Measurements from ENCODE around the gene DOCK6. TPM values are rescaled to one million over a fixed set of nuclear protein-coding genes. Genes with fewer than 3 reads are reported as not detected.

Gene DOCK6
- total and polyA plus RNA-seq, 2 of the 13 experiments (the other 11 are each of a cell fraction or from before 2014, with no cell fraction given), result 5.4 to 38.1 TPM

DNA sequence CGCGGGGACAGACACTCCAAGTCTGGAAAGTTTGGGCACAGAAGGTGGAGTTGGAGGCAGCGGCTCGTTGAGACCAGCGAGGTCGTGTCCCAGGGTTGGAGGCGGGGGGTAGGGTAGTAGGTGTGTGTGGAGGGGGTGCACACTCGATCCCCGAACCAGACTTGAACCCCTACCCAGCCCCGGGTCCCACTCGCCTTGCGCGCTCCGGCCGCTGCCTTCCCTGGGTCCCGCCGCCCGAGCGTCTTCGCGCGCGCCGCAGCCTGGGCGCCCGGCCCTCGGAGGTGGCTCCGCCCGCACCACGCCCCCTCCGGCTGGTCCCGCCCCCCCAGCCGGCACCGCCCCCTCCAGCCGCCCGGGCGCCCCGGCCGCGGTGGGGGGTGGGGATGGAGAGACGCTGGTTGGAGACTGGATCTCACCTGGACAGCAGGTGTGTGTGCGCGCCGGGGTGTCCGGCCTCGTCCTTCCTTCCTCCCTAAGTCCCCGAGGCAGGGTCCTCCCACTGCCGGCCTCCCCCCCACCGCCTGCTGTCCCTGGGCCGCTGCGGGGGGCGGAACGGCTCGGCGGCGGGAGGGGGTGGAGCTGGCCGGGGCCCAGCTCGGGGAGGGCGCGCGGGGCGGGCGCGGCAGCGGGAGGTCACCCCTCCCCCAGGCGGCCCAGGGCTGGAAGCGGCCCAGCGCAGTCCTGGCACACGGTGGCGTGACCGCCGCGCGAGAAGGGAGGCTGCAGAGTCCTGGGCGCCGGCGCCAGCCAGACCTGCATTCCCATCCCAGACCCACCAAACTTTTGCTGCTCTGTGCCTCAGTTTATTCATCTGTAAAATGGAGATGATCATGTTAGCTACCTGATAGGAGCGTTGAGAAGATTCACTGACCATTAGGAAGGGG is 64.8 kb downstream of the DOCK6 start, which contains the start of gene KANK2 (continued):
- TF ChIP-seq, protein P1, sequence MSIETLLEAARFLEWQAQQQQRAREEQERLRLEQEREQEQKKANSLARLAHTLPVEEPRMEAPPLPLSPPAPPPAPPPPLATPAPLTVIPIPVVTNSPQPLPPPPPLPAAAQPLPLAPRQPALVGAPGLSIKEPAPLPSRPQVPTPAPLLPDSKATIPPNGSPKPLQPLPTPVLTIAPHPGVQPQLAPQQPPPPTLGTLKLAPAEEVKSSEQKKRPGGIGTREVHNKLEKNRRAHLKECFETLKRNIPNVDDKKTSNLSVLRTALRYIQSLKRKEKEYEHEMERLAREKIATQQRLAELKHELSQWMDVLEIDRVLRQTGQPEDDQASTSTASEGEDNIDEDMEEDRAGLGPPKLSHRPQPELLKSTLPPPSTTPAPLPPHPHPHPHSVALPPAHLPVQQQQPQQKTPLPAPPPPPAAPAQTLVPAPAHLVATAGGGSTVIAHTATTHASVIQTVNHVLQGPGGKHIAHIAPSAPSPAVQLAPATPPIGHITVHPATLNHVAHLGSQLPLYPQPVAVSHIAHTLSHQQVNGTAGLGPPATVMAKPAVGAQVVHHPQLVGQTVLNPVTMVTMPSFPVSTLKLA (IDR thresholded peaks at IDR 0.05), result no peak
- TF ChIP-seq, protein P2, sequence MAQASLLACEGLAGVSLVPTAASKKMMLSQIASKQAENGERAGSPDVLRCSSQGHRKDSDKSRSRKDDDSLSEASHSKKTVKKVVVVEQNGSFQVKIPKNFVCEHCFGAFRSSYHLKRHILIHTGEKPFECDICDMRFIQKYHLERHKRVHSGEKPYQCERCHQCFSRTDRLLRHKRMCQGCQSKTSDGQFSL (CRISPR knock-in tag; IDR thresholded peaks at IDR 0.05), result peak; percentile 83; the same call in 1 of the 2 replicates
- TF ChIP-seq SMARCE1 (IDR thresholded peaks at IDR 0.05; ENCODE audit: borderline replicate concordance), result no peak
- TF ChIP-seq, protein P3, sequence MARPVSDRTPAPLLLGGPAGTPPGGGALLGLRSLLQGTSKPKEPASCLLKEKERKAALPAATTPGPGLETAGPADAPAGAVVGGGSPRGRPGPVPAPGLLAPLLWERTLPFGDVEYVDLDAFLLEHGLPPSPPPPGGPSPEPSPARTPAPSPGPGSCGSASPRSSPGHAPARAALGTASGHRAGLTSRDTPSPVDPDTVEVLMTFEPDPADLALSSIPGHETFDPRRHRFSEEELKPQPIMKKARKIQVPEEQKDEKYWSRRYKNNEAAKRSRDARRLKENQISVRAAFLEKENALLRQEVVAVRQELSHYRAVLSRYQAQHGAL (CRISPR knock-in tag; IDR thresholded peaks at IDR 0.05; ENCODE audit: not compliant biosample characterization), result no peak
- TF ChIP-seq IRX3 (CRISPR knock-in tag; IDR thresholded peaks at IDR 0.05; ENCODE audit: borderline replicate concordance, low read depth), result 0 out of 2 replicates have a peak, but pooled peaks have one; percentile 30
- TF ChIP-seq U2AF2 (IDR thresholded peaks at IDR 0.05; ENCODE audit: low read depth, low read length), result no peak
- no peak for TF ChIP-seq DNMT3B (CRISPR knock-in tag; conservative IDR thresholded peaks at IDR 0.05)
- no peak for TF ChIP-seq ZNF296 (CRISPR knock-in tag; conservative IDR thresholded peaks at IDR 0.05)
- TF ChIP-seq PAX8 (CRISPR knock-in tag; IDR thresholded peaks at IDR 0.05; ENCODE audit: borderline replicate concordance), result no peak
- TF ChIP-seq NR2F2 (IDR thresholded peaks at IDR 0.05; ENCODE audit: borderline replicate concordance, low read depth), result no peak
- TF ChIP-seq, protein P4, sequence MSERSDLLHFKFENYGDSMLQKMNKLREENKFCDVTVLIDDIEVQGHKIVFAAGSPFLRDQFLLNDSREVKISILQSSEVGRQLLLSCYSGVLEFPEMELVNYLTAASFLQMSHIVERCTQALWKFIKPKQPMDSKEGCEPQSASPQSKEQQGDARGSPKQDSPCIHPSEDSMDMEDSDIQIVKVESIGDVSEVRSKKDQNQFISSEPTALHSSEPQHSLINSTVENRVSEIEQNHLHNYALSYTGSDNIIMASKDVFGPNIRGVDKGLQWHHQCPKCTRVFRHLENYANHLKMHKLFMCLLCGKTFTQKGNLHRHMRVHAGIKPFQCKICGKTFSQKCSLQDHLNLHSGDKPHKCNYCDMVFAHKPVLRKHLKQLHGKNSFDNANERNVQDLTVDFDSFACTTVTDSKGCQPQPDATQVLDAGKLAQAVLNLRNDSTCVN (CRISPR knock-in tag; IDR thresholded peaks at IDR 0.05; ENCODE audit: borderline replicate concordance), result 0 out of 2 replicates have a peak, but pooled peaks have one; percentile 55
- TF ChIP-seq REXO4 (CRISPR knock-in tag; IDR thresholded peaks at IDR 0.05; ENCODE audit: borderline replicate concordance), result no peak
- TF ChIP-seq, protein P5, sequence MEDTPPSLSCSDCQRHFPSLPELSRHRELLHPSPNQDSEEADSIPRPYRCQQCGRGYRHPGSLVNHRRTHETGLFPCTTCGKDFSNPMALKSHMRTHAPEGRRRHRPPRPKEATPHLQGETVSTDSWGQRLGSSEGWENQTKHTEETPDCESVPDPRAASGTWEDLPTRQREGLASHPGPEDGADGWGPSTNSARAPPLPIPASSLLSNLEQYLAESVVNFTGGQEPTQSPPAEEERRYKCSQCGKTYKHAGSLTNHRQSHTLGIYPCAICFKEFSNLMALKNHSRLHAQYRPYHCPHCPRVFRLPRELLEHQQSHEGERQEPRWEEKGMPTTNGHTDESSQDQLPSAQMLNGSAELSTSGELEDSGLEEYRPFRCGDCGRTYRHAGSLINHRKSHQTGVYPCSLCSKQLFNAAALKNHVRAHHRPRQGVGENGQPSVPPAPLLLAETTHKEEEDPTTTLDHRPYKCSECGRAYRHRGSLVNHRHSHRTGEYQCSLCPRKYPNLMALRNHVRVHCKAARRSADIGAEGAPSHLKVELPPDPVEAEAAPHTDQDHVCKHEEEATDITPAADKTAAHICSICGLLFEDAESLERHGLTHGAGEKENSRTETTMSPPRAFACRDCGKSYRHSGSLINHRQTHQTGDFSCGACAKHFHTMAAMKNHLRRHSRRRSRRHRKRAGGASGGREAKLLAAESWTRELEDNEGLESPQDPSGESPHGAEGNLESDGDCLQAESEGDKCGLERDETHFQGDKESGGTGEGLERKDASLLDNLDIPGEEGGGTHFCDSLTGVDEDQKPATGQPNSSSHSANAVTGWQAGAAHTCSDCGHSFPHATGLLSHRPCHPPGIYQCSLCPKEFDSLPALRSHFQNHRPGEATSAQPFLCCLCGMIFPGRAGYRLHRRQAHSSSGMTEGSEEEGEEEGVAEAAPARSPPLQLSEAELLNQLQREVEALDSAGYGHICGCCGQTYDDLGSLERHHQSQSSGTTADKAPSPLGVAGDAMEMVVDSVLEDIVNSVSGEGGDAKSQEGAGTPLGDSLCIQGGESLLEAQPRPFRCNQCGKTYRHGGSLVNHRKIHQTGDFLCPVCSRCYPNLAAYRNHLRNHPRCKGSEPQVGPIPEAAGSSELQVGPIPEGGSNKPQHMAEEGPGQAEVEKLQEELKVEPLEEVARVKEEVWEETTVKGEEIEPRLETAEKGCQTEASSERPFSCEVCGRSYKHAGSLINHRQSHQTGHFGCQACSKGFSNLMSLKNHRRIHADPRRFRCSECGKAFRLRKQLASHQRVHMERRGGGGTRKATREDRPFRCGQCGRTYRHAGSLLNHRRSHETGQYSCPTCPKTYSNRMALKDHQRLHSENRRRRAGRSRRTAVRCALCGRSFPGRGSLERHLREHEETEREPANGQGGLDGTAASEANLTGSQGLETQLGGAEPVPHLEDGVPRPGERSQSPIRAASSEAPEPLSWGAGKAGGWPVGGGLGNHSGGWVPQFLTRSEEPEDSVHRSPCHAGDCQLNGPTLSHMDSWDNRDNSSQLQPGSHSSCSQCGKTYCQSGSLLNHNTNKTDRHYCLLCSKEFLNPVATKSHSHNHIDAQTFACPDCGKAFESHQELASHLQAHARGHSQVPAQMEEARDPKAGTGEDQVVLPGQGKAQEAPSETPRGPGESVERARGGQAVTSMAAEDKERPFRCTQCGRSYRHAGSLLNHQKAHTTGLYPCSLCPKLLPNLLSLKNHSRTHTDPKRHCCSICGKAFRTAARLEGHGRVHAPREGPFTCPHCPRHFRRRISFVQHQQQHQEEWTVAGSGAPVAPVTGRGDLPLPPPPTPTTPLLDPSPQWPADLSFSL (CRISPR knock-in tag; IDR thresholded peaks at IDR 0.05), result no peak
- TF ChIP-seq ZNF83 (CRISPR knock-in tag; IDR thresholded peaks at IDR 0.05; ENCODE audit: borderline replicate concordance), result no peak
- no peak for TF ChIP-seq GPN1 (CRISPR knock-in tag; IDR thresholded peaks at IDR 0.05; ENCODE audit: borderline replicate concordance)

All from HepG2 (cell line).